Fibroblast of skin of left biceps (primary cell): ENCODE data around the gene EXOC6B.

Experiments used
- DNase-seq, 2 experiments: peaks; one replicate each; pipeline ENCODE4 v3.0.0-alpha.2; 2013; ENCODE audit warnings: low read depth in 2 of 2

EXOC6B gene

GRCh38 chr2:72147303-72147971 is 678.4 kb downstream of the EXOC6B start, which contains the start of gene CYP26B1:
Gene CYP26B1 (minus strand): TSS chr2:72147862. CDS start chr2:72147834, 28 bp downstream.
- DNase-seq, result no peak

- no peak for DNase-seq
Measured at GRCh38 chr2:72146347-72147302, 679.2 kb downstream of the EXOC6B start.

GRCh38 chr2:72145658-72146329 is 680.0 kb downstream of the EXOC6B start:
- DNase-seq, result no peak

GRCh38 chr2:72145289-72145657 is 680.6 kb downstream of the EXOC6B start:
- no peak for DNase-seq

GRCh38 chr2:72144632-72145288 is 681.1 kb downstream of the EXOC6B start:
- DNase-seq, result no peak

- no peak for DNase-seq
Measured at GRCh38 chr2:72144274-72144631, 681.6 kb downstream of the EXOC6B start.

GRCh38 chr2:72143441-72144273 is 682.2 kb downstream of the EXOC6B start:
- DNase-seq, result no peak

- no peak for DNase-seq
Measured at GRCh38 chr2:72142570-72143440, 683.0 kb downstream of the EXOC6B start.

- DNase-seq, result no peak
Measured at GRCh38 chr2:72141881-72142451, 683.9 kb downstream of the EXOC6B start.

- DNase-seq, result no peak
Measured at GRCh38 chr2:72141032-72141645, 684.7 kb downstream of the EXOC6B start.

GRCh38 chr2:72140621-72140960 is 685.2 kb downstream of the EXOC6B start:
- DNase-seq, result no peak

GRCh38 chr2:72139874-72140620 is 685.8 kb downstream of the EXOC6B start:
- DNase-seq, result no peak

GRCh38 chr2:72139471-72139873 is 686.4 kb downstream of the EXOC6B start:
- DNase-seq, result no peak

- no peak for DNase-seq
Measured at GRCh38 chr2:72138921-72139381, 686.9 kb downstream of the EXOC6B start.

- no peak for DNase-seq
Measured at GRCh38 chr2:72138011-72138881, 687.6 kb downstream of the EXOC6B start.

- no peak for DNase-seq
Measured at GRCh38 chr2:72137498-72138010, 688.3 kb downstream of the EXOC6B start.

- no peak for DNase-seq
Measured at GRCh38 chr2:72136933-72137497, 688.8 kb downstream of the EXOC6B start.
